Measurements from ENCODE around the gene FBN2.

DNA sequence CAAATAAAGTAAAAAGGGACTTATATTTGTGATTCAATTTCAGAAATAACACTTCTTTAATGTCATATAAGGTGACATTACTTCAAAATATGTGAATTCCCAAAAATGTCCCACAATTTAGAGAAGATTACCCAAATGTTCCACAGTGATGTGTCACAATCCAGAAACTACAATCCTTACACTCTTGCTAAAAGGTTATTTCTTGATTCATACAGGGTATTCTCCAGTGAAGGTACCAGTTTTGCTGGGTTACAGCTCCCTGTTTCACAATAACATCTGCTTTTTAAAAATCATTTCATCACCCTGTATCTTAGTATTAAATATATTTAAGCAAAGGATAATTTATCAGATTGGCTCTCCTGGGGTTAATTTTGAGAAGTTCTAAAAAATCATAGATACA is 11.0 kb downstream of the FBN2 start:
- TF ChIP-seq, protein P1, sequence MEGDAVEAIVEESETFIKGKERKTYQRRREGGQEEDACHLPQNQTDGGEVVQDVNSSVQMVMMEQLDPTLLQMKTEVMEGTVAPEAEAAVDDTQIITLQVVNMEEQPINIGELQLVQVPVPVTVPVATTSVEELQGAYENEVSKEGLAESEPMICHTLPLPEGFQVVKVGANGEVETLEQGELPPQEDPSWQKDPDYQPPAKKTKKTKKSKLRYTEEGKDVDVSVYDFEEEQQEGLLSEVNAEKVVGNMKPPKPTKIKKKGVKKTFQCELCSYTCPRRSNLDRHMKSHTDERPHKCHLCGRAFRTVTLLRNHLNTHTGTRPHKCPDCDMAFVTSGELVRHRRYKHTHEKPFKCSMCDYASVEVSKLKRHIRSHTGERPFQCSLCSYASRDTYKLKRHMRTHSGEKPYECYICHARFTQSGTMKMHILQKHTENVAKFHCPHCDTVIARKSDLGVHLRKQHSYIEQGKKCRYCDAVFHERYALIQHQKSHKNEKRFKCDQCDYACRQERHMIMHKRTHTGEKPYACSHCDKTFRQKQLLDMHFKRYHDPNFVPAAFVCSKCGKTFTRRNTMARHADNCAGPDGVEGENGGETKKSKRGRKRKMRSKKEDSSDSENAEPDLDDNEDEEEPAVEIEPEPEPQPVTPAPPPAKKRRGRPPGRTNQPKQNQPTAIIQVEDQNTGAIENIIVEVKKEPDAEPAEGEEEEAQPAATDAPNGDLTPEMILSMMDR (IDR thresholded peaks at IDR 0.05): no peak
- TF ChIP-seq POLR2A (IDR thresholded peaks at IDR 0.05): no peak

Data from heart left ventricle (tissue), 13 donors.